ENCODE results near the gene AURKAIP1.
"Not testable (repeated sequence)": the region's sequence is repeated elsewhere in the genome, so short reads cannot be mapped to it uniquely, and the experiment has no call there.

Gene AURKAIP1

DNA sequence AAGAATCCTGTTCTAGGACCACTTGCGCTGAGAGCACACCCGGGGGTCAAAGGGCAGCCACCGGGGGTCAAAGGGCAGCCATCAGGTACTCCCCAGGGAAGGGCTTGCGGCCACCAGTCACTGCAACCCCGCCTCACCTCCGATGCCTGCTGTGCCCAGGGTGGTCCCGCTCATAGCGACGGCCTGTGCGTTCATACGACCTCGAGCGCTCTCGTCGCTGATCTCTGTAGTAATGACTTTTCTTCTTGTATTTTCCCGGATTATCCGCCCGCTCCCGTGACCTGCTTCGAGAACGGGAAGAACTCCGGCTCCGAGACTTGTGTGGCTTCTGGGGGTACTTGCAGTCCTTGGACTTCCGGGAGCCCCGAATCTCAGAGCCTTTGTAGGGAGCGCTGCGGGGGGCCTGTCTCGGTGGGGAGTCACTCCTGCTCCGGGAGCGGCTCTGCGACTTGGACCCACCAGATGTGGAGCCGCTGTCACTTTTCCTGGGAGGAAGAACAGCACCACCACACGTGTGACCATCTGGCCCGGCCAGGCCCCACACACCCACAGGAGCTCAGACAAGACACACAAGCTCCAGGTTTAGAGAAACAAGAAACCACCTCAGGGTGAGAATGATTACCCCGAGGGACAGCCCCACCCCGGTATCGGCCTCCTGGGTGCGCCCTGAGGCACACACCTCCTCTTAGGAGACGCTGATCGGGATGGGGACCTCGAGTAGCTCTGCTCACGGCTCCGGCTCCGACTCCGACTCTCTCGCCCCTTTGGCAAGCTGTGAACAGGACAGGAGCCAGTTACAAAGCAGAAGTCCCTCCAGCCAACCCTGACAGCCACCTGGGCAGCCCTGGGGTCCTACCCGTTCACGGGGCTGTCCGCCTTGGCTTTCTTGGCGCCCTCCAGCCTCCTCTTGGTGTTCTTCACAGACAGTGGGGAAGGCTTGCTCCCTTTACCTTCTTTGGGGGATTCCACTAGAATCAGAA is 12.4 kb upstream of the AURKAIP1 start:
- DNase-seq (ENCODE audit: low read depth) = no peak

DNA sequence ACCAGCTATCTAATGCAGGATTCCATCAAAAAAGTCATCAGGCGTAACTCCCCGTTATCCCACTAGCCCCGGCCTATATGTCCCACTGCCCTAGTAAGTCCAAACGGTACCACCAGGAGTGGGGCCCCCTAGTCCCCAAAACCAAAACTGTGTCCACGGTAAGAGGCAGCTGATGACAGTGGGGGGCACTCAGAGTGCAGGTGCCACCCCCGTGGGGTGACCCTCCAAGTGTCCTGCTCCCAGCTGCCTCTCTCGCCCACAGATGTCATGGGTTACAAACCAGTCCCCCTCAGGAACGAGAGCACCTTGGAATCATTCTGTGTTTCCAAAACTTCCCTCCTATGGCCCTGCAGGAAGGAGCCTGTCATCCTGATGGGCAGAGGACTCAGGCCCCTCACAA is 10.9 kb upstream of the AURKAIP1 start:
- DNase-seq (ENCODE audit: low read depth) = no peak

- not testable (repeated sequence) for DNase-seq (ENCODE audit: low read depth)
These were observed 10.3 kb upstream of the AURKAIP1 start for GRCh38 chr1:1385339-1385738.

DNA sequence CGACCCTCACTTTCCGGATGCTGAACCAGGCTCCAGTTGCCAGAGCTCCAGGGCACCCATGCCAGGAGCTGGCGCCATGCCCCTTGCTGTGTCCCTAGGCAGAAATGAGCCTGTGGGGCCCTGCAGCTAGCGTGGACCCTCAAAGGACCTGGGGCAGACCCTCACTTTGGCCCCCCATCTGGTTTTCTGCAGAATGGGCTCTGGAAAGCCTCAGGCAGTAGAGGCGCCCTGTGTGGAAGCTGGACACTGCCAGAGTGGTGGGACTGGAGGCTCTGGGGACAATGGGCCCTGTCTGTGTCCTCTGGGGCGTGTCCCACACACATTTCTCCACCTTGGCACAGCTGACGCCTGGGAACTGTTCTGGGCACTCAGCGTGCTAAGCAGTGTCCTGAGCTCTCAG is 6.3 kb upstream of the AURKAIP1 start:
- no peak for DNase-seq (ENCODE audit: low read depth)

GRCh38 chr1:1380860-1381259 is 5.9 kb upstream of the AURKAIP1 start:
- DNase-seq (ENCODE audit: low read depth) = no peak

- no peak for DNase-seq (ENCODE audit: low read depth)
These were observed 2.7 kb upstream of the AURKAIP1 start for GRCh38 chr1:1377540-1378205.

- DNase-seq (ENCODE audit: low read depth) = no peak
These were observed 1.7 kb upstream of the AURKAIP1 start for GRCh38 chr1:1376551-1377226.

DNA sequence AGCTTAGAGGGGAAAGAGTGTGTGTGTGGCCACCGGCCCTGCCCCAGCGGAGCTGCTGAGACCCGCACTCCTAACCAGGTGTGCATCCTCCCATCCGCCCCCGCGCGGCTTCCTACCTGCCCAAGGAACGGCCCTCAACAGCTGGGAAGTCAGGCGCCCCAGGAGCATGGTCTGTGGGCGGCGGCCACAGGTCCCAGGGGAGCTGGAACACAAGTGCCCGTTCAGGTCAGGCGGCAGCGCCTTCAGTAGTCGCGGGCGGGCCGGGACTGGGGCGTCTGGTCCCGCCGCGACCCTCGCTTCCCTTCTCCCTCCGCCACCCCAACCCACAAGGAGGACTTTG is 448 bp downstream of the AURKAIP1 start:
- DNase-seq (ENCODE audit: low read depth) = no peak

DNA sequence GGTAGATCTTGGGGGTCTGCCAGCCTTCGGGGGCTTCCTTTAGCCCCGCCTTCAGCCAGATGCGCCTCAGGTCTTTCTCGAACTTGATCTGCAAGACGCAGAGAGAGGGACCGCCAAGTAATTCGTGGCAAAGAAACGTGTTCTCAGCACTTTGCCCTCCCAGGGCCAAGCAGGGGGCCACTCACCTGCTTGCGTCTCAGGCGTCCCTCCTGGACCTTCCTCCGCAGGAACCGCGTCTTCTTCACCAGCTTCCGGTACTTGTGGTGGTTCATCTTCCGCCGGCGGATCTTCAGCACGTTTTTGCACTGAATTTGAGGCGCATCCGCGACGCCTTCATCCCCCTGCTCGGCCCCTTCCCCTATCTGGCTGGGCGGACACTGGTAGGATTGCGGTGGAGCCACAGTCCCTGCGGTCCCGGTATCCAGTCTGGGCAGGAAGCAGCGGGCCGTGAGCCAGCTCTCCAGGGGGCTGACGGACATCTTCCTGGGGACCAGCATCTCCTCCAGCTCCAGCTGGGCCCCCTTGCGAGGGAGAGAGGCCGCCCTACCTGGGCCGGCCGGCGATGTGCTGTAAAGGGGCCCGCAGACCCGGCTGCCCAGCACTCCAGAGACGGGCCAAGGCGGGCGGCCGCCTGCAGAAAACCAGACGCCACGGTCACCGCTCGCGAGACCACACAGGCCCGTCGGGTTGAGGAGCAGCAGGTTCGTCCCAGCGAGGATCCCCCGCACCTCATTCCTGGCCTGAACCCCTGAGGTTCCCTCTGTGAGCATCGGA is 1.0 kb downstream of the AURKAIP1 start:
- no peak for DNase-seq (ENCODE audit: low read depth)

DNA sequence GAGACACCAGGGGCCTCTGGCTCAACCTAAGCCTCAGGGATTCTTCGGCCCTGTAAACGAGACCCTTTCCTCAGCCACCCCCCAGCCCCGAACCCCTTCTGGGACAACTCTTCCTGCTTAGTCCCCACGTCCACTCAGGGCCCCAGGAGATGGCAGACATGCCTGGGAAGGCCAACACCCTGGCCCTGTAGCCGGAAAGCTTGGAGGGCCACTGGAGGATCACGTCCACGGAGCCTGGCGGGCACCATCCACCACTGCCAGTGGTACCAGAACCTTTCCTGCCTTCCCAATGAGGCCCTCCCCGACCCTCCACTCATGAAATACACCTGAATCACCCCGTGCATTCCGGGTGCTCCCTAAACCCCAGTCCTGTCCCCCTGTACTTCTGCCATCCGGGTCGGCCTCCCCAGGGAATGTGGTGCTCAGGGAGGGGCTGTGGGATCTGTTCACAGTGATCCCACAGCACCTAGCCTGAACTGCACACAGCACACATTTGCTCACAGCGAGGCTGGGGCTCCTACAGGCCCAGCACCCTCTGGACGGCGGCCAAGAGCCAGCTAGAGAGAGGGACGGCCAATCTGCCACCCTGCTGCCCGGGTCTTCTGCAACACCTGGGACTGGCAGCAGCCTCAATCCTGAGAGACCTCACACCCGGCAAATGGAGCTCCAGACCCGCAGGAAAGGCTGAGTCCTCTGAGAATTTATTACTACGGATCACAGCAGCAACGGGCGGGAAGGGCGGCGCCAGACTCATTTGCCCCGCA is 1.8 kb downstream of the AURKAIP1 start:
- no peak for DNase-seq (ENCODE audit: low read depth)

DNA sequence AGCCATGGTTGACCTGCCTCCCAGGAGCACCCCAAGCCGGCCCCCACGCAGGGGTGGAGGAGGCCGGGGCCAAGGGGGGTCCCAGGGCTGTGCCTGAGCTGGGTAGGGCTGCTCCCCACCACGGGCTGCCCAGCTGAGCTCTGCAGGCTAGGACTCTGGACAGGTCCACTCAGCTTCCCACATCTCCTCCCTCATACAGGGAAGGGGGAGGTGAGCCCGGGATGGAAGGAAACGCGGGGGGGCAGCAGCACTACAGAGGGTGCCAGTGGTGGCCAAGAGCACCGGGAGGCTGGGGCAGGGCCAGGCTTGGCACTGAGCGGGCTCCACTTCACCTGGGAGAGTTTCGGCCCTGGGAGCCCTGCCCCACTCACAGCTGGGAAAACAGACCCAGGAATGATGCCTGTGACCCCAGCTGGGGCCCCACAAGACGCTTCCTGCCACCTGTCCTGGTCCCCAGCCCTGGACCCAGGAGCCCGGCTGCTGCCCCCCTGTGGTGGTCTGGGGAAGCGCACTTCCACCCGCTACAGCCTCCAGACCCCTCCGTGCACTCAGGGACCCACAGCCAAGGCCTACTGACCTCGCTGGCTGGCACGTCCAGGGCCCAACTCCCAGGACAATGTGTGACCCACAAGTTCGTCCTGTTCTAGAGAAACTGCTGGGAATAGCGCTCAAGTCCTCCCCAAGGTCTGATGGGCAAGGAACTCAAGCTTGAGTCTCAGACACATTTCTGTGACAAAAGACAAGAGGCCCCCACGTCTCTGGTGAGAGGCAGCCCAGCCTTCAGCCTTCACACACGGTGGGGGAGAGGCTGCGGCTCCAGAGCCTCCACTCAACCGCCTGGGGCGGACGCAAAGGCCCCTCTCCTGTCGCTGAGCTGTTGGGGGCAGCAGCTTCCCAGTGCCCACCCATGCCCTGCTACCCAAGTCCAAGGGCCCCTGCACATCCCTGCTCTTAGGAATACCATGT is 3.0 kb downstream of the AURKAIP1 start:
- peak; percentile 55 for DNase-seq (ENCODE audit: low read depth)

GRCh38 chr1:1371364-1371745 is 3.7 kb downstream of the AURKAIP1 start:
- peak; percentile 34 for DNase-seq (ENCODE audit: low read depth)

DNA sequence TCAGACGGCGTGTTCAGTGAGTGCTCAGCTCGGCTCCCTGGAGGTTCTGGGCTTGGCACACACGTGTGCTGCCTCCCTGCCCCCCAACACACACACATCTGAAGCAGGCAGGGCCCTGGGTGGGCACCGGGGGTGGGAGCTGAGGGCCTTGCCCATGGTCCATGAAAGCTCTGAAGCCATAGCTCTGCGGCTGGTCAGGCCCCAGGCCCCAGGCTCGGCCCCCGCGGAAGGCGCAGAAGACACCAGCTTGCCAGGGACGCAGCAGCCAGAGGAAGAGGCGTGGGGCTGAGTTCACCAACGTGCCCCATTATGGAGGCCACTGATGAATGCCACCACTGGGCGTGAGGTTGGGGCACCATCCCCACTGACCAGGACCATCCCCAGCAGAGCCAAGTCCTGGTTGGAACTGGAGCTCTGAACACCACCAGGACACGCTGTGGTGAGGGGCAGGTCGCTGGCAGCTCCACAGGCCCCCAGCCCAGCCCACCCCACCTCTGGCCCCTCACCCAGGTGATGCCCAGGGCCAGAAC is 4.2 kb downstream of the AURKAIP1 start:
- DNase-seq (ENCODE audit: low read depth) = no peak

- not testable (repeated sequence) for DNase-seq (ENCODE audit: low read depth)
These were observed 4.9 kb downstream of the AURKAIP1 start for GRCh38 chr1:1370094-1370493.

DNA sequence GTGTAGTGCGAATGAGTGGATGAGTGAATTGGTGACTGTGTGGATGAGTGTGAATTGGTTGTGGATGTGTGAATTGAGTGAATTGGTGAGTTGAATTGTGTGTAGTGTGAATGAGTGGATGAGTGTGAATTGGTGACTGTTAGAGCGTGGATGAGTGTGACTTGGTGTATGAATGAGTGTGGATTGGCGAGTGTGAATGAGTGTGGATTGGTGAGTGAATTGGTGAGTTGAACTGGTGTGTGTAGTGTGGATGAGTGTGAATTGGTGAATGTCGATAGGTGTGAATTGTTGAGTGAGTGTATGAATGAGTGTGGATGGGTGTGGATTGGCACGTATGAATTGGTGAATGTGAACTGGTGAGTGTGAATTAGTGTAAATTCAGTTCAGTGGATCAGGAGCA is 7.7 kb downstream of the AURKAIP1 start:
- no peak for DNase-seq (ENCODE audit: low read depth)

GRCh38 chr1:1366699-1367066 is 8.3 kb downstream of the AURKAIP1 start:
- no peak for DNase-seq (ENCODE audit: low read depth)

- DNase-seq (ENCODE audit: low read depth) = no peak
These were observed 8.9 kb downstream of the AURKAIP1 start for GRCh38 chr1:1365875-1366698.

GRCh38 chr1:1364266-1364665 is 10.7 kb downstream of the AURKAIP1 start:
- no peak for DNase-seq (ENCODE audit: low read depth)

GRCh38 chr1:1361982-1362423 is 13.0 kb downstream of the AURKAIP1 start:
- DNase-seq (ENCODE audit: low read depth) = no peak
